Neural cell (in vitro differentiated cells): ENCODE measurements around the gene GRIN3A. TPM values are rescaled to one million over a fixed set of nuclear protein-coding genes. Genes with fewer than 3 reads are reported as not detected.

ENCODE experiments used
- H2AFZ ChIP-seq: fragments of 200-600, 300-800 bp; sonication (generic), shearing (Covaris generic); 2 replicates; pipeline ENCODE4 v1.6.0; 2014; ENCODE audit warnings: low read depth, mild to moderate bottlenecking, antibody characterized with exemption, low read length, moderate library complexity
- H3F3A ChIP-seq: fragments of 200-600 bp; shearing (Covaris generic); 2 replicates; pipeline ENCODE4 v1.6.1; 2016; ENCODE audit warnings: mild to moderate bottlenecking, moderate library complexity, mixed read lengths, antibody characterized with exemption, low read length; ENCODE audit not compliant: insufficient read depth, poor library complexity, severe bottlenecking
- H3K27ac ChIP-seq: fragments of 200-600, 300-800 bp; sonication (generic), shearing (Covaris generic); 2 replicates; pipeline ENCODE4 v1.5.1; 2014; ENCODE audit warnings: mild to moderate bottlenecking, low read length, moderate library complexity
- H3K27me3 ChIP-seq: fragments of 300-800, 200-600 bp; sonication (generic), shearing (Covaris generic); 2 replicates; pipeline ENCODE4 v1.6.0; 2014; ENCODE audit warnings: mild to moderate bottlenecking, low read depth, low read length, moderate library complexity; ENCODE audit not compliant: insufficient read depth
- H3K36me3 ChIP-seq: fragments of 300-800, 200-600 bp; sonication (generic), shearing (Covaris generic); 2 replicates; pipeline ENCODE4 v1.5.1; 2014; ENCODE audit warnings: mild to moderate bottlenecking, antibody characterized with exemption, low read length, moderate library complexity; ENCODE audit not compliant: insufficient read depth
- H3K4me2 ChIP-seq: fragments of 300-800, 200-600 bp; sonication (generic), shearing (Covaris generic); 2 replicates; pipeline ENCODE4 v1.6.0; 2014; ENCODE audit warnings: mild to moderate bottlenecking, low read length
- H3K4me3 ChIP-seq: fragments of 300-800, 200-600 bp; sonication (generic), shearing (Covaris generic); 2 replicates; pipeline ENCODE4 v1.5.1; 2014; ENCODE audit warnings: mild to moderate bottlenecking, low read length, moderate library complexity
- H3K79me2 ChIP-seq: fragments of 200-600 bp; shearing (Covaris generic); replicated peaks from 2 replicates; pipeline ENCODE4 v1.6.0; 2014; ENCODE audit warnings: mild to moderate bottlenecking, low read length, moderate library complexity; ENCODE audit not compliant: insufficient read depth
- H3K9ac ChIP-seq: fragments of 300-800, 200-600 bp; sonication (generic), shearing (Covaris generic); 2 replicates; pipeline ENCODE4 v1.6.1; 2016; ENCODE audit warnings: mild to moderate bottlenecking, low read length, mixed read lengths
- H3K9me2 ChIP-seq: fragments of 200-600 bp; shearing (Covaris generic); 2 replicates; pipeline ENCODE4 v1.6.1; 2016; ENCODE audit warnings: mild to moderate bottlenecking, low read length, mixed read lengths; ENCODE audit not compliant: insufficient read depth
- H3K9me3 ChIP-seq: fragments of 200-600, 300-800 bp; sonication (generic), shearing (Covaris generic); 2 replicates; pipeline ENCODE4 v1.6.1; 2016; ENCODE audit warnings: mild to moderate bottlenecking, mixed run types, low read length, moderate library complexity, mixed read lengths
- H4K20me1 ChIP-seq: fragments of 200-600 bp; shearing (Covaris generic); 2 replicates; pipeline ENCODE4 v1.6.1; 2016; ENCODE audit warnings: mild to moderate bottlenecking, mixed run types; ENCODE audit not compliant: insufficient read depth
- CTCF ChIP-seq: fragments of 450-650 bp; IDR thresholded peaks from 2 replicates; pipeline ENCODE4 v1.5.1; 2014; ENCODE audit warnings: antibody characterized with exemption, mild to moderate bottlenecking, moderate library complexity; ENCODE audit not compliant: poor library complexity, severe bottlenecking
- EP300 ChIP-seq: fragments of 450-650 bp; conservative IDR thresholded peaks from 2 replicates; pipeline ENCODE4 v1.6.1; 2014; ENCODE audit warnings: antibody characterized with exemption, mild to moderate bottlenecking, moderate library complexity; ENCODE audit not compliant: poor library complexity, severe bottlenecking
- EZH2 ChIP-seq: fragments of 200-600, 300-800 bp; shearing (Covaris generic), sonication (generic); IDR thresholded peaks from 2 replicates; pipeline ENCODE4 v1.6.1; 2014; ENCODE audit warnings: antibody characterized with exemption, low read length, borderline replicate concordance, mild to moderate bottlenecking; ENCODE audit not compliant: insufficient read depth, poor library complexity, severe bottlenecking
- MXI1 ChIP-seq: fragments of 450-650 bp; conservative IDR thresholded peaks from 2 replicates; pipeline ENCODE4 v1.6.1; 2014; ENCODE audit warnings: antibody characterized with exemption, mild to moderate bottlenecking; ENCODE audit not compliant: poor library complexity, severe bottlenecking
- POLR2AphosphoS5 ChIP-seq: IDR thresholded peaks from 2 replicates; pipeline ENCODE4 v1.6.1; 2012
- RAD21 ChIP-seq: fragments of 450-650 bp; conservative IDR thresholded peaks from 2 replicates; pipeline ENCODE4 v1.6.1; 2014; ENCODE audit warnings: antibody characterized with exemption, mild to moderate bottlenecking, moderate library complexity
- REST ChIP-seq: IDR thresholded peaks from 2 replicates; pipeline ENCODE4 v1.6.1; 2012; ENCODE audit warnings: borderline replicate concordance
- SMC3 ChIP-seq: fragments of 450-650 bp; conservative IDR thresholded peaks from 2 replicates; pipeline ENCODE4 v1.6.1; 2014; ENCODE audit warnings: antibody characterized with exemption, mild to moderate bottlenecking, moderate library complexity; ENCODE audit not compliant: poor library complexity
- TAF1 ChIP-seq: IDR thresholded peaks from 2 replicates; pipeline ENCODE4 v1.6.1; 2012; ENCODE audit warnings: low read depth
- polyA plus RNA-seq: library from polyadenylated mRNA; depleted of rRNA; stranded (reverse); fragments of >200 nt; gene quantifications from 2 replicates; pipeline ENCODE4 v1.2.3, GENCODE V29; 2014

The GRIN3A gene
- polyA plus RNA-seq, 1 donor from 2014 or later, result 0.59 TPM

DNA sequence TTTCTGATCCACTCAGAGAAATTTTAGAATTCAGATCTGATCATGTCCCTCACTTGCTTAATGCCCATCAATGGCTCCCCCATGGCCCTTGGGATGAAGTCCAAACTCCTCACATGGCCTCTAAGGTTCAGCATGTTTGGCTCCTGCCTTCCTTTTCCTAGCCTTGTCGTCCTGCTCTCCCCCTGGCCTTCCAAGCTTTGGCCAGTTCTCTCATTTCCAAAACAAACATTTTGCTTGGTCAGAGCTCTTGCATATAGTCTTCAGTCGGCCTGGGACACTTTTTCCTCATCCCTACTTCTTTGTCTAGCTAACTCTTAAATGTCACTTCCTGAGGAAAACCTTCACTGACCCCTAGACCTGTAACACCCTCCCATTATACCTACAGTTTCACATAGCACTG, 106.6 kb downstream of the GRIN3A start:
- Histone ChIP-seq H2AFZ (no peak overlapping the region), H3K36me3 (no peaks in the 10 kb centered on the region), H3K4me3 (no peak overlapping the region), H3K9me3 (no peaks in the 10 kb centered on the region), H3K79me2 (no peaks in the 10 kb centered on the region), H3K4me2 (no peak overlapping the region), H3F3A (no peaks in the 10 kb centered on the region), H3K9me2 (no peaks in the 10 kb centered on the region), H3K9ac (no peak overlapping the region), H4K20me1 (no peaks in the 10 kb centered on the region), H3K27ac (no peak overlapping the region), H3K27me3 (no peaks in the 10 kb centered on the region)
- no peak for TF ChIP-seq POLR2AphosphoS5
- TF ChIP-seq REST, result no peak
- TF ChIP-seq EP300, result no peak
- no peak for TF ChIP-seq EZH2
- TF ChIP-seq TAF1, result no peak
- TF ChIP-seq SMC3, result no peak
- no peak for TF ChIP-seq CTCF
- no peak for TF ChIP-seq MXI1
- TF ChIP-seq RAD21, result no peak

DNA sequence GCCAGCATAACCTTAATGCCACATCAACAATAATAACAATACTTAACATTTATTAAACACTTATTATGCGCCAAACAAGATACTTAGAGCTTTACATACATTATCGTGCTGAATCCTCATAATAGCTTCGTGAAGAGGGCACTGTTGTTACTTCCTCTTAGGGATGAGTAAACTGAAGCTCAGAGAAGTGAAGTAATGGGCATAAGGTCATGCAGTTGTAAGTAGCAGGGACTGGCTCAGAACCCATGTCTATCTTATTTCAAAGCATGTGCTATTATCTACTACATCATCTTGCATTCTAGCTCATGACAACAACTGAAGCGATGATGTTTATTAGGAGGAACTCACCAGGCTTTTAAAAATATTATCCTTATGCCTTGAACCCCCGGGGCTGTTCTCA, 108.8 kb downstream of the GRIN3A start:
- Histone ChIP-seq H3K9me2 (no peaks in the 10 kb centered on the region), H3K79me2 (no peaks in the 10 kb centered on the region), H3F3A (no peaks in the 10 kb centered on the region), H3K4me2 (no peak overlapping the region), H3K27me3 (no peaks in the 10 kb centered on the region), H3K27ac (no peak overlapping the region), H3K36me3 (no peaks in the 10 kb centered on the region), H2AFZ (no peak overlapping the region), H3K9ac (no peak overlapping the region), H3K9me3 (no peaks in the 10 kb centered on the region), H3K4me3 (no peak overlapping the region), H4K20me1 (no peaks in the 10 kb centered on the region)
- TF ChIP-seq SMC3, result no peak
- TF ChIP-seq CTCF, result no peak
- TF ChIP-seq TAF1, result no peak
- TF ChIP-seq EZH2, result no peak
- no peak for TF ChIP-seq REST
- TF ChIP-seq EP300, result no peak
- TF ChIP-seq RAD21, result no peak
- no peak for TF ChIP-seq MXI1
